ENCODE results near the gene SMCP. TPM values are rescaled to one million over a fixed set of nuclear protein-coding genes. Genes with fewer than 3 reads are reported as not detected.

The SMCP gene
- polyA plus RNA-seq, 1 donor from 2014 or later = not detected

- Histone ChIP-seq H3K4me3 (ENCODE audit: low read length) (no peak overlapping the region), H3K4me2 (ENCODE audit: low read length) (no peak overlapping the region), H3K9ac (ENCODE audit: low read length) (no peak overlapping the region), H3K9me3 (ENCODE audit: low read length) (no peaks in the 10 kb centered on the region), H3K27ac (ENCODE audit: low read length) (no peak overlapping the region), H3K79me2 (replicated peaks; ENCODE audit: insufficient read depth, low read length) (no peaks in the 10 kb centered on the region), H2AFZ (ENCODE audit: low read depth, low read length) (no peak overlapping the region), H3F3A (ENCODE audit: insufficient read depth, low read length, poor library complexity, severe bottlenecking) (no peaks in the 10 kb centered on the region), H3K36me3 (ENCODE audit: insufficient read depth, low read length) (no peaks in the 10 kb centered on the region), H4K20me1 (ENCODE audit: insufficient read depth) (no peaks in the 10 kb centered on the region), H3K27me3 (ENCODE audit: insufficient read depth, low read depth, low read length) (no peaks in the 10 kb centered on the region), H3K9me2 (ENCODE audit: insufficient read depth, low read length) (no peaks in the 10 kb centered on the region)
- TF ChIP-seq SMC3 (conservative IDR thresholded peaks at IDR 0.05; ENCODE audit: poor library complexity) = no peak
- TF ChIP-seq REST (IDR thresholded peaks at IDR 0.05; ENCODE audit: borderline replicate concordance) = no peak
- TF ChIP-seq POLR2AphosphoS5 (IDR thresholded peaks at IDR 0.05) = no peak
- no peak for TF ChIP-seq EP300 (conservative IDR thresholded peaks at IDR 0.05; ENCODE audit: poor library complexity, severe bottlenecking)
- TF ChIP-seq, protein P1, sequence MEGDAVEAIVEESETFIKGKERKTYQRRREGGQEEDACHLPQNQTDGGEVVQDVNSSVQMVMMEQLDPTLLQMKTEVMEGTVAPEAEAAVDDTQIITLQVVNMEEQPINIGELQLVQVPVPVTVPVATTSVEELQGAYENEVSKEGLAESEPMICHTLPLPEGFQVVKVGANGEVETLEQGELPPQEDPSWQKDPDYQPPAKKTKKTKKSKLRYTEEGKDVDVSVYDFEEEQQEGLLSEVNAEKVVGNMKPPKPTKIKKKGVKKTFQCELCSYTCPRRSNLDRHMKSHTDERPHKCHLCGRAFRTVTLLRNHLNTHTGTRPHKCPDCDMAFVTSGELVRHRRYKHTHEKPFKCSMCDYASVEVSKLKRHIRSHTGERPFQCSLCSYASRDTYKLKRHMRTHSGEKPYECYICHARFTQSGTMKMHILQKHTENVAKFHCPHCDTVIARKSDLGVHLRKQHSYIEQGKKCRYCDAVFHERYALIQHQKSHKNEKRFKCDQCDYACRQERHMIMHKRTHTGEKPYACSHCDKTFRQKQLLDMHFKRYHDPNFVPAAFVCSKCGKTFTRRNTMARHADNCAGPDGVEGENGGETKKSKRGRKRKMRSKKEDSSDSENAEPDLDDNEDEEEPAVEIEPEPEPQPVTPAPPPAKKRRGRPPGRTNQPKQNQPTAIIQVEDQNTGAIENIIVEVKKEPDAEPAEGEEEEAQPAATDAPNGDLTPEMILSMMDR (IDR thresholded peaks at IDR 0.05; ENCODE audit: poor library complexity, severe bottlenecking) = no peak
- TF ChIP-seq TAF1 (IDR thresholded peaks at IDR 0.05; ENCODE audit: low read depth) = no peak
- no peak for TF ChIP-seq MXI1 (conservative IDR thresholded peaks at IDR 0.05; ENCODE audit: poor library complexity, severe bottlenecking)
- TF ChIP-seq EZH2 (IDR thresholded peaks at IDR 0.05; ENCODE audit: borderline replicate concordance, insufficient read depth, low read length, poor library complexity, severe bottlenecking) = no peak
- TF ChIP-seq RAD21 (conservative IDR thresholded peaks at IDR 0.05) = no peak
Measured at GRCh38 chr1:152855661-152856060, 22.5 kb upstream of the SMCP start.

GRCh38 chr1:152858062-152858461 lies 20.1 kb upstream of the SMCP start:
- Histone ChIP-seq H3K9ac (ENCODE audit: low read length) (no peak overlapping the region), H3K4me3 (ENCODE audit: low read length) (no peak overlapping the region), H3K36me3 (ENCODE audit: insufficient read depth, low read length) (no peaks in the 10 kb centered on the region), H3K9me3 (ENCODE audit: low read length) (no peaks in the 10 kb centered on the region), H3K27me3 (ENCODE audit: insufficient read depth, low read depth, low read length) (no peaks in the 10 kb centered on the region), H3K79me2 (replicated peaks; ENCODE audit: insufficient read depth, low read length) (no peaks in the 10 kb centered on the region), H3K27ac (ENCODE audit: low read length) (no peak overlapping the region), H3F3A (ENCODE audit: insufficient read depth, low read length, poor library complexity, severe bottlenecking) (no peaks in the 10 kb centered on the region), H4K20me1 (ENCODE audit: insufficient read depth) (no peaks in the 10 kb centered on the region), H2AFZ (ENCODE audit: low read depth, low read length) (no peak overlapping the region), H3K9me2 (ENCODE audit: insufficient read depth, low read length) (no peaks in the 10 kb centered on the region), H3K4me2 (ENCODE audit: low read length) (no peak overlapping the region)
- TF ChIP-seq EZH2 (IDR thresholded peaks at IDR 0.05; ENCODE audit: borderline replicate concordance, insufficient read depth, low read length, poor library complexity, severe bottlenecking) (no peak), EP300 (conservative IDR thresholded peaks at IDR 0.05; ENCODE audit: poor library complexity, severe bottlenecking) (no peak), SMC3 (conservative IDR thresholded peaks at IDR 0.05; ENCODE audit: poor library complexity) (no peak), REST (IDR thresholded peaks at IDR 0.05; ENCODE audit: borderline replicate concordance) (no peak), MXI1 (conservative IDR thresholded peaks at IDR 0.05; ENCODE audit: poor library complexity, severe bottlenecking) (no peak), TAF1 (IDR thresholded peaks at IDR 0.05; ENCODE audit: low read depth) (no peak), POLR2AphosphoS5 (IDR thresholded peaks at IDR 0.05) (no peak), RAD21 (conservative IDR thresholded peaks at IDR 0.05) (no peak)
- TF ChIP-seq, protein P1 (IDR thresholded peaks at IDR 0.05; ENCODE audit: poor library complexity, severe bottlenecking) = no peak
